Middle frontal gyrus (tissue), 1 donor: ENCODE data around the gene TP53I3.
"Not testable (repeated sequence)": the region's sequence is repeated elsewhere in the genome, so short reads cannot be mapped to it uniquely, and the experiment has no call there.

Experiments
- DNase-seq: peaks from one replicate; pipeline ENCODE4 v3.0.0-alpha.2; 2015; ENCODE audit warnings: low spot score; ENCODE audit errors: extremely low spot score

The TP53I3 gene

DNA sequence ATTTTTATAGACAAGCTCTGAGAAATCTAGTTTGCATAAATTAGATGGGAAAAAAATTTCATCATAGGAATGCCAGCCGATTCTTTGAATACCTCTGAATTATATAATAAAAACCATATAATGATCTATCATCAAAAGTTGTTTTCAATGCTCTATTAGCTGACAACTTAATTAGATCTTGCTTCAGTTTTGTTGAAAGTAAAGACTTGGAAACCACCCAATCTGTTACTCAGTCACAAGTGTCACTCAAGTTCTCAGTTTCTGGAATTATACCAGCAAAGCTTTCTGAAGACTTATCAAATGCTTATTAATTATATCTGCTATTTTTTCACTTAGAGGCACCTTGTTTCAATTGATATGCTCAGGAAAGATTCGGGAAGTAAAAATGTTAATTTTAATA, 17.4 kb upstream of the TP53I3 start:
- no peak for DNase-seq

DNA sequence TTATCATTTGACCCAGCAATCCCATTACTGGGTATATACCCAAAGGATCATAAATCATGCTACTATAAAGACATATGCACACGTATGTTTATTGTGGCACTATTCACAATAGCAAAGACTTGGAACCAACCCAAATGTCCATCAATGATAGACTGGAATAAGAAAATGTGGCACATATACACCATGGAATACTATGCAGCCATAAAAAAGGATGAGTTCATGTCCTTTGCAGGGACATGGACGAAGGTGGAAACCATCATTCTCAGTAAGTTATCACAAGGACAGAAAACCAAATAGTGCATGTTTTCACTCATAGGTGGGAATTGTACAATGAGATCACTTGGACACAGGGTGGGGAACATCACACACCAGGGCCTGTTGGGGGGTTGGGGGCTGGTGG, 16.1 kb upstream of the TP53I3 start:
- DNase-seq = not testable (repeated sequence)

DNA sequence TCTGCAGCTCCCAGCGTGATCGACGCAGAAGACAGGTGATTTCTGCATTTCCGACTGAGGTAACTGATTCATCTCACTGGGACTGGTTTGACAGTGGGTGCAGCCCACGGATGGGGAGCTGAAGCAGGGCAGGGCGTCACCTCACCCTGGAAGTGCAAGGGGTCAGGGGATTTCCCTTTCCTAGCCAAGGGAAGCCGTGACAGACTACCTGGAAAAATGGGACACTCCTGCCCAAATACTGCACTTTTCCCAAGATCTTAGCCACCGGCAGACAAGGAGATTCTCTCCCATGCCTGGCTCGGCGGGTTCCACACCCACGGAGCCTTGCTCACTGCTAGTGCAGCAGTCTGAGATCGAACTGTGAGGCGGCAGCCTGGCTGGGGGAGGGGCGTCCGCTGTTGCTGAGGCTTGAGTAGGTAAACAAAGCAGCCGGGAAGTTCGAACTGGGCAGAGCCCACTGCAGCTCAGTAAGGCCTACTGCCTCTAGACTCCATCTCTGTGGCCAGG, 10.6 kb upstream of the TP53I3 start:
- not testable (repeated sequence) for DNase-seq

DNA sequence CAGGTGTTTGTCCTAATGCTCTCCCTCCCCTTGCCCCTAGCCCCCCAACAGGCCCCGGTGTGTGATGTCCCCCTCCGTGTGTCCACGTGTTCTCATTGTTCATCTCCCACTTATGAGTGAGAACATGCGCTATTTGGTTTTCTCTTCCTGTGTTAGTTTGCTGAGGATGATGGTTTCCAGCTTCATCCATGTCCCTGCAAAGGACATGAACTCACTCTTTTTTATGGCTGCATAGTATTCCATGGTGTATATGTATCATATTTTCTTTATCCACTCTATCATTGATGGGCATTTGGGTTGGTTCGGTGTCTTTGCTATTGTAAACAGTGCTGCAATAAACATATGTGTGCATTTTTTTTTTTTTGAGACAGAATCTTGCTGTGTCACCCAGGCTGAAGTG, 8.6 kb upstream of the TP53I3 start:
- not testable (repeated sequence) for DNase-seq

DNA sequence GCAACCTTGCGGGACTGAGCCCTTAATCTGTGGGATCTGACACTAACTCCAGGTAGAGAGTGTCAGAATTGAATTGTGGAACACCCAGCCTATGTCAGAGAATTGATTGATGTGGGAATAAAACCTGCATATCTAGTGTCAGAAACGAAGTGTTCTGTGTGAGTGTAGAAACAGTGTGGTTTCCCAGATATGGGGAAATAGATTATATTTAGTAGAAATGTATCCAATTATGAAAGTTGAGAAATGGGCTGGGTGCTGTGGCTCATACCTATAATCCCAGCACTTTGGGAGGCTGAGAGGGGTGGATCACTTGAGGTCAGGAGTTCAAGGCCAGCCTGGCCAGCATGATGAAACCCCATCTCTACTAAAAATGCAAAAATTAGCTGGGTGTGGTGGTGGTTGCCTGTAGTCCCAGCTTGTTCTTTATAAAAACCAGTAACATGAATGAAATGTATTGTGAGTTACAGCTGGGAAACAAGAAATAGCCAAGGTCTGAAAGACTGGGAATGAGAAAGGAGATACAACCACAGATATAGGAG, 4.3 kb upstream of the TP53I3 start:
- no peak for DNase-seq

DNA sequence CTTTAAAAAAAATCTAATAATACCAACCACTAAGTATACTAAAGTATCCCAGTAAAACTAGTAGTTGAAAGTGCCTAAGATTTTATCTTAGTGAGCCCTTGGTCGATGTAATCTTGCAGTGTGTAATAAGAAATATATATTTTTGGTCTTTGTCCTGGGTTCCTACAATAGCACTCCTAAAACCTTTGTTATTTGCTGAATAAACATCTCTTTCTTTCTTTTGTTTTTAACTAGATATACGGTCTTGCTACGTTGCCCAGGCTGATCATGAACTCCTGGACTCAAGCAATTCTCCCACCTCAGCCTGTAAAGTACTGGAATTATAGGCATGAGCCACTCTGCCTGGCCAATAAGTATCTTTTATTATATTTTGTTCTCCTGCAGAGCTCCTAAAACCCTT, 2.4 kb upstream of the TP53I3 start:
- no peak for DNase-seq

DNA sequence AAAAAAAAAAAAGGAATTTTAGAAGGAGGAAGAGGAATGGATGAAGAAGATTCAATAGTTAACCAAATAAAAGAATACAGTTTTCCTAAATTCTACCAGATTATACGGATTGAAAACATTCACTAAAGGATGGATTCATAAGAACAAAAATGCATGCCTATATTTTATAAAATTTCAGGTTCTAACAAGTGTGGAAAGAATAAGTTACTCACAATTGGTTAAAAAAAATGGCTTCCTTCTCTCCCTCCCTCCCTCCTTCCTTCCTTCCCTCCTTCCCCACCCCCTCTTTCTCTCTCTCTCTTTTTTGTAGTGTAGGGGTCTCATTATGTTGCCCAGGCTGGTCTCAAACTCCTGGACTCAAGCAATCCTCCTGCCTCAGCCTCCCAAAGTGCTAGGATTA, 1.6 kb upstream of the TP53I3 start:
- no peak for DNase-seq

DNA sequence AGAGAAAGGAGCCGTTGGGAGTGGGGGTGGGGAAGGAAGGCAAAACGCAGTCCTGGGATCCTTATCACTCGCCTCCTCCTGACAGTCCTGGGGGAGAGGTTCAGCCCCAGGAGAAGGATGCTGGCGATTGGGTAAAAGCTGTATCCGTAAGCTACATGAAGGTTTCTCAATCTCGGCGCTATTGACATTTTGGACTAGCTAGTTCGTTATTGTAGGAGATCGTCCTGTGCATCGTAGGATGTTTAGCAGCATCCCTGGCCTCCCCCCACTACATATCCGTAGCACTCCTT, 511 bp upstream of the TP53I3 start:
- no peak for DNase-seq

DNA sequence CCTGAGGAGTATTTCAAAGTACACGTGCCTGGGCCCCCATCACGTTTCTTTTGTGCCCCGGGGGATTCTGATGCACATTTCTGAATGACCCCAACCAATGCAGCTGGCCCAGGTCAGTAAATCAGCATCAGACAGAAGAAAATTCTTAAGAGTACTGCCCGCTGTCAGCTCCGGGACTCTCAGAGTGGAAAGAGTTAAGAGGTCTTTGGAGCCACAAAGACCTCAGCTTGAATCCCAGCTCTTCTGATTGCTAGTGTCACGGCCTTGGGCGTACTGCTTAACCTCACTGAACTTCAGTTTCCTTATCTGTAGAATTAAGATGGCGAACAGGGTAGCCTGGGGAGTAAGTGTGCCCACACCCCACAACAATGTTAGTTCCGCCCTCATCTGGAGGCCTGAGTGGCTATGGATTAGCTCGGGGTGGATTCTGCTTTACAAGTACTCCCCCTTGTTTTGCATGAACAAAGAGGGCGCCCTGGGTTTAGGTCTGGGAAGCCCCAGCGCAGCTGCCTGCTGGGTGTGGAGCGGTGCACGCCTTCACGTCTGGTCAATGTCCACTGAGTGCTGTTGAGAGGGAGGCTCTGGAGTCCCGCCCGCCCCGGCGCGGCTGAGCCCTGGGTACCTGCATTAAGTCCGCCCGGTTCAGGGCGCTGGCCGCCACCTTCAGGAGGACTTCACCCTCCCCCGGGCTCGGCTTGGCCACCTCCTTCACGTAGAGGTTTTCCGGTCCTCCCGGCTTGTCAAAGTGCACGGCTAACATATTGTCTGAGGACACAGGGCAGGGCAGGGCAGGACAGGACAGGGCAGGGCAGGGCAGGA, 858 bp downstream of the TP53I3 start:
- DNase-seq = no peak

DNA sequence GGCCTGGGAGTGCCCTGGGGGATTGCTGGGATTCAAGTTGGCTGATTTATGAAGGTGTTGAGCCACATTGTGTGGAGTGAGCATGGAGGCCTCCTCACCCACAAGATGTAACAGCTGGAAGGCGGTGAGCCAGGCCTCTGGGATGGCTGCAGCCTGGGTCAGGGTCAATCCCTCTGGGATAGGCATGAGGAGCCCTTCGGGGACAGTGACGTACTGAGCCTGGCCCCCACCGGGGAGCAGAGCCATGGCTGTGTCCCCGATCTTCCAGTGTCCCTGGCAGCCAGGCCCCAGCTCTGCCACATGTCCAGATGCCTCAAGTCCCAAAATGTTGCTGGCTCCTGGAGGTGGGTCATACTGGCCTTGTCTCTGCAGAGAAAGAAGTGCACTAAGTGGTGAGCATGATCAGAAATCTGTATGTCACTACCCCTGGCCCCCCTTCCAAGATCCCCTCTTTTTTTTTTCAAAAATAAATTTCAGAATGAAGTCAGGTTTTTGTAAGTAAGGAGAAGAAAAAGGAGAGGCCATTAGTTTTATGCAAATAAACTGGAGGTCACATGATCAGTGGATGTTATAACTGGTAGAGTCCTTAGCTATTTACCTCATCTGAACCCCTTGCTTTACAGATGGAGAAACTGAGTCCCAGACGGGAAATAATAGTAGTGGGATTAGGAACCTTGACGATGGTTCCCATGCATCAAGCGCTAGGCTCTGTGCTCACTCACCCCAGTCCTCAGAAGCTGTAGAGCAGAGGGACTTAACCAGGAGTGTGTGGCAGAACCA, 1.7 kb downstream of the TP53I3 start:
- DNase-seq = no peak

DNA sequence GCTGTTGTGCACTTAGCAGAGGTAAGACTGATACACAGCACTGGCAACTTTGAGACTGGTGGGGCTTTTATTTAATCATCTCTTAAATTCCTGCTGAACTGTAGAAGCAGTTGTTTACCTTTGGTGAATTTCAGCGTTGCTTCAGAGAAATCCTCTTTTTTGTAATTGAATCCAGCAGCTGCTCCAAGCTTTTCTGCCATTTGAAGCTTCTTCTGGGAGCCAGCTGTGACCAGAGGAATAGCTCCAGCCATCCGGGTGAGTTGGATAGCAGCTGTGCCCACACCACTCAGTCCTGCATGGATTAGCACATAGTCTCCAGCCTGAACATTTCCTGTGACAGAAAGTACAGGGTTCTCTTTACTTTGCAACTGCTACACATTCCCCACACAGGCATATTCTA, 3.9 kb downstream of the TP53I3 start:
- no peak for DNase-seq

DNA sequence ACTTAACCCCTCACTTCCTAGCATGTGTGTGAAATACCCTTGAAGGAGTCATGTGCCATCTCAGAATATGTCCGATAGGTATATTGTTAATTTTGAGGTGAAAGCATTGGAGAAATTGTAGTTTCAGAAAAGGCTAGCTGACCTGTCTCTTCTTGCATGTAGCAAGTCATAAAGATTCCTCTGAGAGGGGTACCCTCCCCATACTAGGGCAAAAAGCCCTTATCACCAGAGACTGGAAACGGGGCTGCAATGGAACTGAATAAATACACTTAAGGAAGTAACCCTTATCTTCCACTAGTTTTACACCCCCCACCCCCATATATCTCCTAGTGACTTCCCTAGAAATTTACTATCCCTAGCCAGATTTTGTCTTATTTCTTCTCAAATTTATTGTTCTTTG, 6.8 kb downstream of the TP53I3 start:
- DNase-seq = no peak

DNA sequence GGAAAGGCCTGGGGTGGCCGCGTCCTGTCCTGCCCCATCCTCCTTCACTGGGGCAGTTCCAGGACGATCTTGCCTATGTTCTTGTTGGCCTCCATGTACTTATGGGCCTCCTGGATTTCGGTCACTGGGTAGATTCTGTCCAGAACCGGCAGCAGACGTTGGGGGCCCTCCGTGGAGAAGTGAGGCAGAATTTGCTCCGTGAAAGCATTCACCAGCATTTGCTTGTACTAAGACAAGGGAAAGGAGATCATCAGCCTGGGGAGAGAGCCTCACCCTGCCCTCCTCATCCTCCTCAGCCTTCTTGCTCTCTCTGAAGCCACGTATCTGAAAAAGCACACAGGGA, 7.1 kb downstream of the TP53I3 start:
- no peak for DNase-seq

DNA sequence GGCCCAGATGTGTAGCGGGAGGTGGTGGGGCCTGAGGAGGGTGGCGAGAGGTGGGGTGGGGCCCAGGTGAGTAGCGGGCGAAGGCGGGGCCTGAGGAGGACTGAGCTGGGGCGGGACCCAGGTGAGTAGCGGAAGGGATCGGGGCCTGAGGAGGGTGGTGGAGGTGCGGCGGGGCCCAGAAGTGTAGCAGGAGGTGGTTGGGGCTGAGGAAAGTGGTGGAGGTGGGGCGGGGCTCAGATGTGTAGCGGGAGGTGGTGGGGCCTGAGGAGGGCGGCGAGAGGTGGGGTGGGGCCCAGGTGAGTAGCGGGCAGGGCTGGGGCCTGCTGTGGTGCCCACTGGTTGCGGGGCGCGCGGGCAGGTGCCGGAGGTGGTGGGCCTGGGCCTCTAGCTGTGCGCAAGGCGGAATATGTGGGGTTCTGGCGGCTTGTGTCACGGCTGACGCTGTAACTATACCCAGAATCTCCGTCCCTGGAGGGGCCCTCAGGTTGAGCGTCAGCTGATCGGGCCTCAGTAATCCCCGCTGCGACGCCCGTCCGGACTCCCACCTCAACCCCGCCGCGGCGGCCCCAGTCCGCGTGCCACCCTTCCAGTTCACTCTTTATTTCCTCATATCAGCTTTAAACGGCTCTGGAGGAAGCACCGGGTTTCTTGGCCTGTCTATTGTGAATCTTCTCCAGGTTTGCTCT, 7.6 kb downstream of the TP53I3 start:
- DNase-seq = no peak

DNA sequence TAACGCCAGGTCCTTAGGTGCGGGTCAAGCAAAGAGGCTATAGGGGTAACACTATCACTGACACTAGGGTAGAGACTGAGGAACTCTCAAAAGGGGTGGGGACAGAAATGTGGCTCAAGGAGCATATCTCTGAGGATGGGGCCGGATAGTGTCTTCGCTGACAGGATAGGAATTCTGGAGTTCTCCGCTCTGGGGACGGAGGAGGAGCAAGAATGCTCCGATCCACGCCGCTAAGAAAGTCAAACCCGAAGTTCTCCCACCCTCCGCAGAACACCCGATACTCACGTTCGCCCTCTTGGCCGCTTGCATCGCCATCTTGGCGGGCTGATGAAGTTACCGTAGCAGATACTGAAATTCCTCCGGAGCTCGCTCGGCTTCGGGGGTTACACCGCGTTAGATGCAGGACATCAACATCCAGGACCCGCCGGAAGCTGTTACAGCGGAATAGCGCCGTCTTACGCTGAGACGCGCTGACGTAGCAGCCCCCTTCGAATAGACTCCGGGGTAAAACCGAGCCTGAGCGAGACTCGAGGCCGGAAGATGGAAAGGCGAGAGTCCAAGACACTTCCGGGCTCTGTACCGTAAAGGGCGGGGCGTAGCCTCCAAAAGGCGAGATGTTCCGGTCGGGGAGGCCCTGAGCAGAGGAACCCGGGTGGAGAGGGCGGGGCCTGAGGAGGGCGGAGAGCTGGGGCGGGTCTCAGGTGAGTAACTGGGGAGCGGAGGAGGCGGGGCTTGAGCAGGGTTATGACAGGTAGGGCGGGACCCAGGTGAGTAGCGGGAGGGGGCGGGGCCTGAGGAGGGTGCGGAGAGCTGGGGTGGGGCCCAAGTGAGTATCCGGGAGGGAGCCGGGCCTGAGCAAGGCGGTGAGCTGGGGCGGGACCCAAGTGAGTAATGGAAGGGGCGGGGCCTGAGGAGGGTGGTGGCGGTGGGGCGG, 8.5 kb downstream of the TP53I3 start, which contains the start of gene SF3B6:
TSS of gene SF3B6 (minus strand) at position 412 of the 934 bp plus-strand sequence. CDS start at position 315, 97 bp downstream.
- DNase-seq = peak; percentile 98

DNA sequence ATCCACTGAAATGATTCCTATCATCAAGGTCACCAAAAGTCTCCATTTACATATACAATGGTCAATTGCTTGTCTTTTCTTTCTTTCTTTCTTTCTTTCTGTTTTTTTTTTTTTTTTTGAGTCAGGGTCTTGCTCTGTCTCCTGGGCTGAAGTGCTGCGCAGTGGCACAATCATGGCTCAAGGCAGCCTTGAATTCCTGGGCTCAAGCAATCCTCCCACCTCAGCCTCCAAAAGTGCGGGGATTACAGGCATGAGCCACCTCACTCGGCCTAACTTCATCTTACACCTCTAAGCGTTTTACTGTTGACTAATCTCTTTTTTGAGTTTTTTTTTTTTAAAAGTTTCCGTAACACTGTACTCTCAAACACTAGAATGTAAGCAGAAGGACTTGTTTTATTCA, 9.4 kb downstream of the TP53I3 start:
- DNase-seq = no peak

DNA sequence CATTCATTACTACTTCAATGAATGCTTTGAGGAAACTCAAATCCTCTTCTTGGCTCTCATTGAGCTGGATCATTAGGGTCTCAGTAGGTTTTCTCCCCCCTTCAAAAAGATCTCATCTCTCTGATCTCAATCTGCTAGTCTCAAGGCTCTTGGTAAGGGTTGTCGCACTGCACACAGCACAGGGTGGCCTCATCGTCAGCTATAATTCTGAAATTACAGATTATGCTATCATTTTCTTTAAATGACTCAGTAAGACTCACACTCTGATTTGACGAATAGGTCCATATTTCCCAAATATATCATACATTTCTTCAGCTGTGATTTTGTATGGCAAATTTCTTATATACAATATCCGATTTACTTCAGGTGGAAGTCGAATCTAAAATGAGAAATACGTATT, 10.8 kb downstream of the TP53I3 start:
- DNase-seq = no peak

DNA sequence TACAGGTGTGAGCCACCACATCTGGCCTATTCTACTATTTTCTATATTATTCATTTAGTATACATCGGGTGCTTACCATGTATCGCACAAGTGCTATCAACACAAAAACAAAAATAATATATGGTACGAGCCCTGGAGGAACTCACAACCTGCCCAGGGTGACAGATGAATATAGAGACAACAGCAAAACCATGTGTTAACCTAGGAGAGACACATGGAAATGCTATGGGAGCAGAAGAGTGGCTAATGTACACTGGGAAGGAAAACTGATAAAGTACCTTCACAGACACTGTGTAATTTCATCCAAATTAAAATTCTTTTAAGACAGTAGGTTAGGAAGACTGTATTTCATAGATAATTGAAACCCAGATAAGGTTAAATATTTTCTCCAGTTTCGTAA, 12.4 kb downstream of the TP53I3 start:
- DNase-seq = no peak

DNA sequence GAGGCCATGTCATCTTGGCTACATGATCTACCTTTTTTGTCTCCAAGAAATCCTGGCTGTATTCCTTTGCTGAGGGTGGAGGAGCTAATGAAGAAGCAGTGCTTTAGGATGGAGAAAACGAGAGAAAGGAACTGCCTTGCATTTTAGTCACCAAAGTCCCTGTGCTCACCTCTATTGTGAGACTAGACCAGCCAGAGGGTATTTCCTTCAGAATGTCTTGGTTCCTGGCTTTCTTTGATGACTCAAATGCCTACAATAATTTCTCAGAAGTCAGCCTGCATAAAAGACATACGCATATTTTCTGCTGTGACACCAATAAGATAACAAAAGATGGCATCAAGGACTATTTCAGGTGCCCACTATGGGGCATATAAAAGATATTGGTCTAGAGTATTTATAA, 19.3 kb downstream of the TP53I3 start:
- no peak for DNase-seq

DNA sequence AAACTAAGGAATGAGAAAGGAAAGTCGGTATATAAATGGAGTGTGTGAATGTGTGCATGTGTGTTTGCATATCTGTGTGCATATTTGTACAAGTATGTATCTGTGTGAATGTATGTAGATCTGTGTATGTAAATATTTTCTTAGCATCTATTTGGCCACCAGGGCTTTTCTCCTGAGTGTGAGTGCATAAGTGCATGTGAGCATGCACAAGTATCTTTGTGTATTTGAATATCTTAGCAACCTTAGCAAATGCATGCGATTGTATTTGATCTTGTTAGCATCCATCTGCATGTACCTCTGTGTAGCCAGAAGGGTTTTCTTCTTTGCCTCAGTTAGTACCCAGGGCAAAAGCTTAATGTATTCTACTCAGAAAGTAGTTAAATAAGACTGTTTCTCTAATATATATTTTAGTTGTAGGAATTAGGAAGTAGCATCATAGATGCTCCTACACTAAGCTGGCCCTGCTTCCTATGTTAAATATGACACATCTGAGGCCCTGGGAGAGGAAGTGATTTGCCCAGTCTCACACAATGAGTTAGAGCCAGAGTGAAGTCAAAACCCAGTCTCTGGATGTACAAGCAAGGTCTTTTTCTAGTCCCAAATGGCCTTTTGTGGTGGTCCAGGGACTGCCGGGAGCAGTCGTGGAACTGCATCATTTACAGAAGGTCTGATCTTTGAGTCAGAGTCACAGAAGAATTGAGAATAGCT, 25.9 kb downstream of the TP53I3 start:
- no peak for DNase-seq
